PC-9 (cell line): ENCODE measurements around the gene SLC25A24. TPM values are rescaled to one million over a fixed set of nuclear protein-coding genes. Genes with fewer than 3 reads are reported as not detected.
"Not testable (repeated sequence)": the region's sequence is repeated elsewhere in the genome, so short reads cannot be mapped to it uniquely, and the experiment has no call there.

ENCODE experiments used
- BruUV-seq: library from RNA; stranded (reverse); fragments of 400-500 nt; replicated peaks from 2 replicates; lab custom pipeline; 2021; lab: Mats Ljungman, UMichigan
- CTCF ChIA-PET: fragments of 300-600 bp; sonication (Branson Sonifier 250); formaldehyde crosslinking; loops from one replicate; lab custom pipeline; 2022; ENCODE audit warnings: antibody characterized with exemption; lab: Charles Lee
- POLR2A ChIA-PET: fragments of 300-600 bp; sonication (Branson Sonifier 250); formaldehyde crosslinking; loops from one replicate; lab custom pipeline; 2022; ENCODE audit warnings: antibody characterized with exemption; ENCODE audit not compliant: unreplicated experiment; lab: Charles Lee
- DNase-seq, 2 experiments: peaks; one replicate each; pipeline versions ENCODE4 v3.0.0 to v3.0.0-alpha.2; 2015 to 2022; ENCODE audit warnings: mixed read lengths in 1 of 2
- H2AFZ ChIP-seq: fragments of 200-600 bp; sonication (generic); 2 replicates; pipeline ENCODE4 v1.8.1; 2017; ENCODE audit warnings: antibody characterized with exemption
- H3F3A ChIP-seq: fragments of 200-600 bp; sonication (generic); 2 replicates; pipeline ENCODE4 v1.8.1; 2017; ENCODE audit warnings: antibody characterized with exemption, mild to moderate bottlenecking, low read depth; ENCODE audit not compliant: insufficient read depth
- H3K27ac ChIP-seq: fragments of 200-600 bp; sonication (generic); 2 replicates; pipeline ENCODE4 v1.6.1; 2016; ENCODE audit warnings: mixed run types
- H3K27me3 ChIP-seq: fragments of 200-600 bp; sonication (generic); 2 replicates; pipeline ENCODE4 v1.6.1; 2016; ENCODE audit warnings: low read depth, mixed run types; ENCODE audit not compliant: insufficient read depth
- H3K36me3 ChIP-seq: fragments of 200-600 bp; sonication (generic); 2 replicates; pipeline ENCODE4 v1.6.1; 2016; ENCODE audit warnings: low read depth, mixed run types
- H3K4me1 ChIP-seq: fragments of 200-600 bp; sonication (generic); replicated peaks from 2 replicates; pipeline ENCODE4 v1.6.1; 2016; ENCODE audit warnings: mixed run types; ENCODE audit not compliant: insufficient read depth
- H3K4me2 ChIP-seq: fragments of 200-600 bp; sonication (generic); 2 replicates; pipeline ENCODE4 v1.6.1; 2017; ENCODE audit warnings: mixed run types
- H3K4me3 ChIP-seq: fragments of 200-600 bp; sonication (generic); 2 replicates; pipeline ENCODE4 v1.6.1; 2016; ENCODE audit warnings: mixed run types
- H3K79me2 ChIP-seq: fragments of 200-600 bp; sonication (generic); 2 replicates; pipeline ENCODE4 v1.6.1; 2017; ENCODE audit warnings: low read depth, mixed run types
- H3K9me2 ChIP-seq: fragments of 200-600 bp; sonication (generic); 2 replicates; pipeline ENCODE4 v1.8.1; 2017; ENCODE audit warnings: mild to moderate bottlenecking; ENCODE audit not compliant: insufficient read depth
- H3K9me3 ChIP-seq: fragments of 200-600 bp; sonication (generic); 2 replicates; pipeline ENCODE4 v1.8.1; 2016; ENCODE audit warnings: low read depth; ENCODE audit not compliant: insufficient read depth
- H4K20me1 ChIP-seq: fragments of 200-600 bp; sonication (generic); 2 replicates; pipeline ENCODE4 v1.8.1; 2017; ENCODE audit not compliant: insufficient read depth
- EZH2 ChIP-seq: fragments of 200-600 bp; sonication (generic); IDR thresholded peaks from 2 replicates; pipeline ENCODE4 v1.8.0; 2017; ENCODE audit warnings: antibody characterized with exemption, low read depth
- intact Hi-C: fragments of 100-400 bp; cut with micrococcal nuclease; formaldehyde crosslinking; loops from one replicate; pipeline ENCODE4 v1.10.0; 2022; ENCODE audit not compliant: unreplicated experiment
- total RNA-seq: library from RNA; stranded (reverse); gene quantifications from 2 replicates; pipeline ENCODE4 v1.2.3, GENCODE V29; 2021
- TF ChIP-seq, protein P1 (sequence below): fragments of 200-600 bp; sonication (generic); conservative IDR thresholded peaks from 2 replicates; pipeline ENCODE4 v1.6.1; 2017; ENCODE audit warnings: mixed run types, antibody characterized with exemption, mild to moderate bottlenecking, moderate library complexity

The SLC25A24 gene
- total RNA-seq, 1 experiment from 2014 or later = 60.5 TPM

DNA sequence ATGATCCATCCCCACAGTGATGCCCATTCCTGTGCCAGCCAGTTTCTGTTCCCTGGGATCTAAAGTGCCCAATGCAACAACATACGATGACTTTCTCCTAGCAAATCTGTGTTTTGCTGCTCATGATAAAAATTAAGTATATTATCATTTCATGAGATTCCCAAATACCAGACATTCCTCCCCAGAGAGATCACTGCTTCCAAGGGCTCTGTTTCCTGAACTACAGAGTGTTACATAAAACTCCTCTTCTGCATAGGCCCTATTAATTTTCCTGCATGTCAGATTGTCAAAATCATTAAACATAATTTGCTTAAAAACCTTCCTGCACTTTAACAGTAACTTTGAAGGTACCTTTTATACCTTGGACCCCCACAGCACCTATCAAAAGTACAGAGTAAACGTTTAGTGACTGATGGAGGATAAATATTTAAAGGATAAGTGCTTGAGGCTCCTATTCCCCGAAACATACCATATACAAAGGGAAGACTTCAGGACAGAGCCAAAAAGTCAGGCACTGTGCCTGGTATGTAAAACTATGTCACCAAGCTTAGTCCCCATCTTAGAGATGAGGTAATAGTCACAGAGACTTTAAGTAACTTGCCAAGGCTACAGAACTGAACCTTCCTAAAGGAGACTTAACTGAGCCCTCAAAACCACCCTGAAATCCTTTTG, 50.2 kb downstream of the SLC25A24 start:
- Histone ChIP-seq H3K9me3 (no peaks in the 10 kb centered on the region), H3K36me3 (peaks cover 75% of the 10 kb centered on the region), H3K4me2 (no peak overlapping the region), H3K27ac (no peak overlapping the region), H3K4me3 (no peak overlapping the region), H3K27me3 (no peaks in the 10 kb centered on the region), H3K79me2 (no peaks in the 10 kb centered on the region), H3K9me2 (no peaks in the 10 kb centered on the region), H4K20me1 (no peaks in the 10 kb centered on the region), H3K4me1 (no peaks in the 10 kb centered on the region), H2AFZ (no peak overlapping the region), H3F3A (no peaks in the 10 kb centered on the region)
- POLR2A ChIA-PET = no interaction called here
- BruUV-seq = no TSS peak
- intact Hi-C loops = loop anchor here (10.0 kb wide), 1 partner anchor 745 kb away; no protein-coding TSS in a partner anchor
- TF ChIP-seq EZH2 = no peak
- TF ChIP-seq, protein P1, sequence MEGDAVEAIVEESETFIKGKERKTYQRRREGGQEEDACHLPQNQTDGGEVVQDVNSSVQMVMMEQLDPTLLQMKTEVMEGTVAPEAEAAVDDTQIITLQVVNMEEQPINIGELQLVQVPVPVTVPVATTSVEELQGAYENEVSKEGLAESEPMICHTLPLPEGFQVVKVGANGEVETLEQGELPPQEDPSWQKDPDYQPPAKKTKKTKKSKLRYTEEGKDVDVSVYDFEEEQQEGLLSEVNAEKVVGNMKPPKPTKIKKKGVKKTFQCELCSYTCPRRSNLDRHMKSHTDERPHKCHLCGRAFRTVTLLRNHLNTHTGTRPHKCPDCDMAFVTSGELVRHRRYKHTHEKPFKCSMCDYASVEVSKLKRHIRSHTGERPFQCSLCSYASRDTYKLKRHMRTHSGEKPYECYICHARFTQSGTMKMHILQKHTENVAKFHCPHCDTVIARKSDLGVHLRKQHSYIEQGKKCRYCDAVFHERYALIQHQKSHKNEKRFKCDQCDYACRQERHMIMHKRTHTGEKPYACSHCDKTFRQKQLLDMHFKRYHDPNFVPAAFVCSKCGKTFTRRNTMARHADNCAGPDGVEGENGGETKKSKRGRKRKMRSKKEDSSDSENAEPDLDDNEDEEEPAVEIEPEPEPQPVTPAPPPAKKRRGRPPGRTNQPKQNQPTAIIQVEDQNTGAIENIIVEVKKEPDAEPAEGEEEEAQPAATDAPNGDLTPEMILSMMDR = no peak
- DNase-seq = peak in 1 of 2 experiments; percentile 11
- CTCF ChIA-PET = no interaction called here

DNA sequence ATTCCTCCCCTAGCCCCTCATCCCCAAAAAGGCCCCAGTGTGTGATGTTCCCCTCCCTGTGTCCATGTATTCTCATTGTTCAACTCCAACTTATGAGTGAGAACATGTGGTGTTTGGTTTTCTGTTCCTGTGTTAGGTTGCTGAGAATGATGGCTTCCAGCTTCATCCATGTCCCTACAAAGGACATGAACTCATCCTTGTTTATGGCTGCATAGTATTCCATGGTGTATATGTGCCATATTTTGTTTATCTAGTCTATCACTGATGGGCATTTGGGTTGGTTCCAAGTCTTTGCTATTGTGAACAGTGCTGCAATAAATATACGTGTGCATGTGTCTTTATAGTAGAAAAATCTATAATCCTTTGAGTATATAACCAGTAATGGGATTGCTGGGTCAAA, 55.6 kb downstream of the SLC25A24 start:
- BruUV-seq, H2AFZ ChIP-seq, DNase-seq, H4K20me1 ChIP-seq, H3K79me2 ChIP-seq, H3K27me3 ChIP-seq, H3K4me3 ChIP-seq, H3K9me2 ChIP-seq, H3K9me3 ChIP-seq, H3K4me2 ChIP-seq, H3K4me1 ChIP-seq, POLR2A ChIA-PET, H3K27ac ChIP-seq, CTCF ChIA-PET, H3F3A ChIP-seq: not testable (repeated sequence)
- intact Hi-C loops = loop anchor here (10.0 kb wide), 1 partner anchor 750 kb away; no protein-coding TSS in a partner anchor
- H3K36me3 ChIP-seq = peaks cover 70% of the 10 kb centered on the region

DNA sequence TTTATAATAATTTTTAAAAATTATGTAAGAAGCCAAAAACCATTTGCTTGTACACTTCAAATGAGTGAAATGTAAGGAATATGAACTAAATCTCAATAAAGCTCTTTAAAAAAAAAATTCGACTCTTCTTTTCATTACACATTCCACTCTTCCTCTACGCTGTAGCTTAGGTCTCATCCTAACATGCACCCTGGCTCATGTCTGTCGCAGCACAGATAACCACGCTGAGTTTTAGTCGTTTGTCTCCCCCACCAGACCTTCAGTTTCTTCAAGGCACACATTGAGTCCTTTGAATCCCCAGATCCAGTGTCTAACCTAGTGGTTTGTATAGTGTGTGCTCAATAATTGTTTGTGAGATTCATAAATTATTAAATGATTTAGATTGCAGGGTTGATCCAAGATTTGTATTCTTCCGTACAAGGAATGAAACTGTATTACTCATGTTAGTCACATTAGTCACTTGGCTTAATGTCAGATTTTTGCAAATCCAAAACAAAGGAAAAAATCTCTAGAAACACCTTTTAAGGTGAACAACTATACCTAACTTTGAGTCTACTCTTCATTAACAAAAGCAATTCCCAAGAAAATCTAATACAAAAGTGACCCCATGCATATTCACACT, 57.3 kb downstream of the SLC25A24 start:
- H3K79me2 ChIP-seq = no peaks in the 10 kb centered on the region
- CTCF ChIA-PET = interaction anchor here (0.6 kb wide), 1 partner anchor 754 kb away, joined by 3 read pairs; no protein-coding TSS in a partner anchor
- H3F3A ChIP-seq = peaks cover 9% of the 10 kb centered on the region; the same call in 1 of the 2 replicates
- no peak overlapping the region for H3K4me2 ChIP-seq
- H3K9me3 ChIP-seq = peaks cover 7% of the 10 kb centered on the region; the same call in 1 of the 2 replicates
- H4K20me1 ChIP-seq = no peaks in the 10 kb centered on the region
- H3K9me2 ChIP-seq = no peaks in the 10 kb centered on the region
- peaks cover 73% of the 10 kb centered on the region for H3K36me3 ChIP-seq
- POLR2A ChIA-PET = no interaction called here
- TF ChIP-seq, protein P1 = no peak
- TF ChIP-seq EZH2 = no peak
- intact Hi-C loops = loop anchor here (10.0 kb wide), 1 partner anchor 752 kb away; no protein-coding TSS in a partner anchor
- no peak overlapping the region for H3K4me3 ChIP-seq
- no peaks in the 10 kb centered on the region for H3K27me3 ChIP-seq
- H2AFZ ChIP-seq = no peak overlapping the region
- H3K27ac ChIP-seq = peak overlapping the region; percentile 16; the same call in 1 of the 2 replicates
- H3K4me1 ChIP-seq = no peaks in the 10 kb centered on the region
- DNase-seq = no peak
- no TSS peak for BruUV-seq
